GM10248 (cell line): Measurements from ENCODE around the gene ATG13.
"Not testable (repeated sequence)": the region's sequence is repeated elsewhere in the genome, so short reads cannot be mapped to it uniquely, and the experiment has no call there.

Experiments used
- CTCF ChIA-PET: fragments of 300-600 bp; sonication (Branson Sonifier 250); formaldehyde crosslinking; extraction: SDS; loops from one replicate; lab custom pipeline; 2021; ENCODE audit warnings: antibody characterized with exemption; lab: Yijun Ruan, JAX
- POLR2A ChIA-PET: fragments of 350-650 bp; sonication (Branson Sonifier 250); formaldehyde crosslinking; extraction: SDS; loops from one replicate; lab custom pipeline; 2020; ENCODE audit warnings: antibody characterized with exemption; lab: Yijun Ruan, JAX
- DNase-seq: peaks from one replicate; pipeline ENCODE4 v3.0.0; 2012; ENCODE audit errors: extremely low spot score
- TF ChIP-seq, protein P1 (sequence below): IDR thresholded peaks from 2 replicates; pipeline ENCODE4 v1.5.1; 2012; ENCODE audit warnings: mild to moderate bottlenecking, low read depth; ENCODE audit errors: extremely low read depth, missing control alignments, control extremely low read depth

ATG13 gene

DNA sequence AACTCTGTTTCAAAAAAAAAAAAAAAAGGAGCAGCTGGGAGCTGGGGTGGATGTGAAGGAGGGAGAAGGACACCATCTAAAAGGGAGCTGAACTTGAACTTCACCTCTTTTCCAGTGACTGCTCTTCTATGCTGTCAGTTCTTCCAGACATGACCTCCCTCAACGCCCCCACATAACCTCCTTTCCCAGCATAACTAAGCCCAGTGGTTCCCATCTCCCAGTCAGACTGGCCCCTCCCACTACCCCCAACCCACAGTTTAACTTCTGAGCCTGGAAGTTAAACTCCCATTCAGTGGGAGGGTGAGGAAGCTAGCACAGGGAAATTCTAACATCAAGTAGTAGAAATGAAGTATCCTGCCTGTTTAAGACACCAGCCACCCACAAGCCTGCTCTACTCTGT lies 81.2 kb downstream of the ATG13 start:
- CTCF ChIA-PET: interaction anchor here (0.6 kb wide), 1 partner anchor 650 kb away, joined by 3 read pairs; no protein-coding TSS in a partner anchor
- POLR2A ChIA-PET: no interaction called here
- no peak for DNase-seq
- TF ChIP-seq, protein P1, sequence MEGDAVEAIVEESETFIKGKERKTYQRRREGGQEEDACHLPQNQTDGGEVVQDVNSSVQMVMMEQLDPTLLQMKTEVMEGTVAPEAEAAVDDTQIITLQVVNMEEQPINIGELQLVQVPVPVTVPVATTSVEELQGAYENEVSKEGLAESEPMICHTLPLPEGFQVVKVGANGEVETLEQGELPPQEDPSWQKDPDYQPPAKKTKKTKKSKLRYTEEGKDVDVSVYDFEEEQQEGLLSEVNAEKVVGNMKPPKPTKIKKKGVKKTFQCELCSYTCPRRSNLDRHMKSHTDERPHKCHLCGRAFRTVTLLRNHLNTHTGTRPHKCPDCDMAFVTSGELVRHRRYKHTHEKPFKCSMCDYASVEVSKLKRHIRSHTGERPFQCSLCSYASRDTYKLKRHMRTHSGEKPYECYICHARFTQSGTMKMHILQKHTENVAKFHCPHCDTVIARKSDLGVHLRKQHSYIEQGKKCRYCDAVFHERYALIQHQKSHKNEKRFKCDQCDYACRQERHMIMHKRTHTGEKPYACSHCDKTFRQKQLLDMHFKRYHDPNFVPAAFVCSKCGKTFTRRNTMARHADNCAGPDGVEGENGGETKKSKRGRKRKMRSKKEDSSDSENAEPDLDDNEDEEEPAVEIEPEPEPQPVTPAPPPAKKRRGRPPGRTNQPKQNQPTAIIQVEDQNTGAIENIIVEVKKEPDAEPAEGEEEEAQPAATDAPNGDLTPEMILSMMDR: no peak

DNA sequence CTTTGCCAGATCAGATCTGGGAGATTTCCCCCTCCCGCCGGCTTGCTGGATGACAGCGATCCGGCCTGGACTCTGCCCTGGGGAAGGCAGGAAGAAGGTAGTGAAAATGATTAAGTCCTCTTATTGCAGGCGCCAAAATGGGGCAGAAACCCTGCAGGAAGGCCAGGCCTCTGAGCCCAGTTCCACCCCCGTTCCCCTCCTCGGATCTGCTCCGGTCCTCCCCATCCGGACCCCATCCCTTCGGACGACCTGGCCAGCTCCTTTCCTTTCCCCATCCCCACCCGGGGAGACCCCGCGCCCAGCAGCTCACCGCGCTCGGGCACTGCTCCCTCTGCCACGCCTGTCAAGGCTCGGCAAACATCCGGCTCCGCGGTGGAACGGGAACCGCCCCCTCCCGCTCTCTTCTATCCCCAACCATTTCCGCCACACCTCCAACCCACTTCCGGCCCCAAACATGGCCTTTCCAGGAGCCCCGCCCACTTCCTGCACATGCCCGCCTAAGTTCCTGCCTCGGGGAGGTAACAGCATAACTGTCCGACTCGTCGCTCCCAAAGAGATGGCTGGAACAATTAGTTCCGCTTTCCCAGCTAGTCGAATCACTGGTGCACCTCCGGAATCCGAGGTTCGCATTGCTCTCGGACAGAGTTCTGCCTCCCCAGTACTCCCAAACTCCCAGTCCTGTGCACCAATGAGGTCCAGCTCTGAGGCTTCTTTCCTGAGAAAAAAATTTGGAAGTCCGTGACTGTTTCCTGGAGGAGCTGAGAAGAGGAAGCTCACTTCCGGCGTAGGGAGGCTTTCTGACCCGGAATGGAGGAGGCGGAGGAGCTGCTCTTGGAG lies 83.1 kb downstream of the ATG13 start, which contains the start of the genes ARHGAP1 and ZNF408:
ARHGAP1 (minus strand) TSS at position 379 of the 837 bp plus-strand sequence. CDS start 4,512 bp downstream, outside the sequence.
ZNF408 (plus strand) TSS at position 791 of the 837 bp plus-strand sequence; CDS start at position 808, 17 bp downstream.
- TF ChIP-seq, protein P1: no peak
- DNase-seq: peak; percentile 97
- ChIA-PET CTCF (interaction anchor here (0.8 to 1.5 kb wide), 4 partner anchors 10 to 83 kb away, joined by 3 to 4 read pairs (median 3); partner anchors contain the start of genes ATG13 and HARBI1), POLR2A (interaction anchor here (0.5 to 1.1 kb wide), 5 partner anchors 9 to 964 kb away, joined by 3 to 6 read pairs (median 5); no protein-coding TSS in a partner anchor)

DNA sequence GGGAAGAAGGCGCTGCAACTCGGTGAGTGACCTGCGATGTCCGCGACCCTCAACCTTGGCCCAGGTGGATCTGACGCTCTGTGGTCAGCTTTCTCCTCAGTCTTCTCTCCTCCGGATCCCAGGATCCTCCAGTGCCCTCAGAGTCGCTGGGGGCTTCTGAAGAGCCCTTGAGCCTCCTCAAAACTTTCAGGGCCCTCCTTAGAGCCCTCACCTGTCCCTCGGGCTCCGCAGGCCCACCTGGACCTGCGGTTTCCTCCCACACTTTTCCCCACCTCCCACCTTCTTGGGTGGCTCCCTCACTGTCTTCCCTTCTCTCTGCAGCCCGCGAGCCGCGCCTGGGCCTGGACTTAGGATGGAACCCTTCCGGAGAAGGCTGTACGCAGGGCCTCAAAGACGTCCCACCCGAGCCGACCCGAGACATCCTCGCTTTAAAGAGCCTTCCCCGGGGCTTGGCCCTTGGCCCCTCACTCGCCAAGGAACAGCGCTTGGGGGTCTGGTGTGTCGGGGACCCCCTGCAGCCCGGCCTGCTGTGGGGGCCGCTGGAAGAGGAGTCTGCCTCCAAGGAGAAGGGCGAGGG lies 83.8 kb downstream of the ATG13 start:
- TF ChIP-seq, protein P1: no peak
- CTCF ChIA-PET: interaction anchor here (0.8 to 1.5 kb wide), 3 partner anchors 10 to 61 kb away, joined by 3 to 4 read pairs (median 3); no protein-coding TSS in a partner anchor
- DNase-seq: no peak
- POLR2A ChIA-PET: interaction anchor here (0.6 to 1.1 kb wide), 3 partner anchors 9 to 963 kb away, joined by 3 to 5 read pairs (median 5); no protein-coding TSS in a partner anchor

DNA sequence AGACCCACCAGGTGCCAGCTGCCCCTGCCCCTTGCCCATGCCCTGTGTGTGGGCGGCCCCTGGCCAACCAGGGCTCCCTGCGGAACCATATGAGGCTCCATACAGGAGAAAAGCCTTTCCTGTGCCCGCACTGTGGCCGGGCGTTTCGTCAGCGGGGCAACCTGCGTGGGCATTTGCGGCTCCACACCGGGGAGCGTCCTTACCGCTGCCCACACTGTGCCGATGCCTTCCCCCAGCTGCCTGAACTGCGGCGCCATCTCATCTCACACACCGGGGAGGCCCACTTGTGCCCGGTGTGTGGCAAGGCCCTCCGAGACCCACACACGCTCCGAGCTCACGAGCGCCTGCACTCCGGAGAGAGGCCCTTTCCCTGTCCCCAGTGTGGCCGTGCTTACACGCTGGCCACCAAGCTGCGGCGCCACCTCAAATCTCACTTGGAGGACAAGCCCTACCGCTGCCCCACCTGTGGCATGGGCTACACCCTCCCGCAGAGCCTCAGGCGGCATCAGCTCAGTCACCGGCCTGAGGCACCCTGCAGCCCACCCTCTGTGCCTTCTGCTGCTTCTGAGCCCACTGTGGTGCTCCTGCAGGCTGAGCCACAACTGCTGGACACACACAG lies 87.8 kb downstream of the ATG13 start:
- DNase-seq: no peak
- POLR2A ChIA-PET: no interaction called here
- TF ChIP-seq, protein P1: no peak
- CTCF ChIA-PET: no interaction called here

DNA sequence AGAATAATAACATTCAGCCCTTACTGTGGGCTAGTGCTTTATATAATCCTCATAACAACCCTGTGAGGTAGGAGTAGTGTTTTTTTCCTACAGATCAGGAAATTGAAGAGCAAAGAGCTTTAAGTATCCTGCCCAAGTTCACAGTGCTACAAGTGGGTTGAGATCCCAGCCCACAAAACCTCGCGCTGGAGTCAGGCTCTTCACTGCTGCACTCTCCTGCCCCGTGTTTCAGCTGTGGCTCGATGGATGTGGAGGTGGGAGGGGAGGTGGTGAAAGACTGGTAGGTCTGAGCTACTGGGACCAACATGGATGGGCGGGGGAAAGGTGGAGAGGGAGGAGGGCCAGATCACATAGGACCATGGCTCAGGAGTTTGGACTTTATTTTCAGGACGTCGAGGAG lies 89.5 kb downstream of the ATG13 start:
- no peak for DNase-seq
- CTCF ChIA-PET: no interaction called here
- POLR2A ChIA-PET: no interaction called here
- TF ChIP-seq, protein P1: no peak

DNA sequence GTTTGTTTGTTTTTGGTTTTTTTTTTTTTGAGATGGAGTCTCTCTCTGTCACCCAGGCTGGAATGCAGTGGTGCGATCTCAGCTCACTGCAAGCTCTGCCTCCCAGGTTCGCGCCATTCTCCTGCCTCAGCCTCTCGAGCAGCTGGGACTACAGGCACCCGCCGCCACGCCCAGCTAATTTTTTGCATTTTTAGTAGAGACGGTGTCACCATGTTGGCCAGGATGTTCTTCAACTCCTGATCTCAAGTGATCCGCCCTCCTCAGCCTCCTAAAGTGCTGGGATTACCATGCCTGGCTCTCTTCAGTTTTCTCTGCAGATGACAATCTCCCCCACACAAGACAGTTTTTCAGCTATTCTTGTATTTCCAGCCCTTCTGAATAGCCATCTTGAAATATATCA lies 92.0 kb downstream of the ATG13 start:
- DNase-seq, CTCF ChIA-PET, POLR2A ChIA-PET: not testable (repeated sequence)
